Stimulated activated CD8-positive, alpha-beta memory T cell treated with anti-CD3 and anti-CD28 coated beads, Interleukin-15, amount 100 ng/mL, for 1 hour (primary cell): ENCODE results near the gene NPAS1.
A peak's percentile ranks its signal among the peaks of the same experiment; 100 is the strongest.
"Not testable (repeated sequence)": the region's sequence is repeated elsewhere in the genome, so short reads cannot be mapped to it uniquely, and the experiment has no call there.

Experiments
- DNase-seq: peaks from one replicate; pipeline ENCODE4 v3.0.0-alpha.2; 2020; ENCODE audit warnings: low read depth

NPAS1 gene

GRCh38 chr19:46990991-46991676 lies 28.5 kb upstream of the NPAS1 start:
- DNase-seq, result peak; percentile 25

GRCh38 chr19:46992699-46993535 lies 26.7 kb upstream of the NPAS1 start:
- no peak for DNase-seq

- DNase-seq, result no peak
Measured at GRCh38 chr19:46993622-46994021, 26.0 kb upstream of the NPAS1 start.

- DNase-seq, result no peak
Measured at GRCh38 chr19:46994141-46994686, 25.4 kb upstream of the NPAS1 start.

GRCh38 chr19:46995492-46995891 lies 24.1 kb upstream of the NPAS1 start:
- DNase-seq, result no peak

- DNase-seq, result no peak
Measured at GRCh38 chr19:46998445-46999125, 21.1 kb upstream of the NPAS1 start.

GRCh38 chr19:46999377-46999776 lies 20.3 kb upstream of the NPAS1 start:
- no peak for DNase-seq

GRCh38 chr19:46999878-47000277 lies 19.8 kb upstream of the NPAS1 start:
- no peak for DNase-seq

- no peak for DNase-seq
Measured at GRCh38 chr19:47000373-47000772, 19.3 kb upstream of the NPAS1 start.

GRCh38 chr19:47001584-47001983 lies 18.1 kb upstream of the NPAS1 start:
- DNase-seq, result no peak

GRCh38 chr19:47002106-47002766 lies 17.4 kb upstream of the NPAS1 start:
- no peak for DNase-seq

GRCh38 chr19:47002853-47003610 lies 16.6 kb upstream of the NPAS1 start:
- no peak for DNase-seq

GRCh38 chr19:47003611-47004465 lies 15.8 kb upstream of the NPAS1 start:
- no peak for DNase-seq

GRCh38 chr19:47005164-47005641 lies 14.4 kb upstream of the NPAS1 start:
- DNase-seq, result no peak

GRCh38 chr19:47005873-47006272 lies 13.8 kb upstream of the NPAS1 start:
- no peak for DNase-seq

- DNase-seq, result no peak
Measured at GRCh38 chr19:47006496-47006895, 13.1 kb upstream of the NPAS1 start.

GRCh38 chr19:47010549-47010948 lies 9.1 kb upstream of the NPAS1 start:
- DNase-seq, result not testable (repeated sequence)

- no peak for DNase-seq
Measured at GRCh38 chr19:47012617-47013016, 7.0 kb upstream of the NPAS1 start.

GRCh38 chr19:47013041-47013517 lies 6.6 kb upstream of the NPAS1 start:
- DNase-seq, result peak; percentile 44

GRCh38 chr19:47018923-47019322 lies 714 bp upstream of the NPAS1 start:
- no peak for DNase-seq
